RKO (cell line): ENCODE results near the gene CLIC3.
"Not testable (repeated sequence)": the region's sequence is repeated elsewhere in the genome, so short reads cannot be mapped to it uniquely, and the experiment has no call there.

ENCODE experiments used
- DNase-seq: peaks from one replicate; pipeline ENCODE4 v3.0.0-alpha.2; 2016; ENCODE audit warnings: low spot score

CLIC3 gene

GRCh38 chr9:137017071-137017470 is 20.7 kb upstream of the CLIC3 start:
- DNase-seq: no peak

DNA sequence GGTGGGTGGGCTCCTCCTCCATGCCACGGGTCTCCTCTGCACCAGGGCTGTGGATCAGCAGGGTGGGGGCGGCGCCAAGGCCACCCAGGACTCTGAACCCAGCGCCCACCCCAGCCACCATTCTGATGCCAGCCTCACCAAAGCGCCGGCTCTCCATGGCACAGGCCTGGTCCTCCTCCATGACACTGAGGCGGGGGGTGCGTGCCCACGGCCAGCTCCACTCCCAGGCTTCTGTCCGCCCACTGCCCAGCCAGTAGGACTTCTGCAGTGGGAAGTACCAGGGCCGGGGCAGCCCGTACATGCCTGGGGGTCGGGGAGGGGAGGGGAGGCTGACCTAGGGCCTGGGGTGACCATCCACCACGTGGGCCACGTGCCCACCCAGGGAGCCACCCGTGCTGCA is 20.1 kb upstream of the CLIC3 start:
- no peak for DNase-seq

- no peak for DNase-seq
Observed at GRCh38 chr9:137015976-137016375, 19.6 kb upstream of the CLIC3 start.

DNA sequence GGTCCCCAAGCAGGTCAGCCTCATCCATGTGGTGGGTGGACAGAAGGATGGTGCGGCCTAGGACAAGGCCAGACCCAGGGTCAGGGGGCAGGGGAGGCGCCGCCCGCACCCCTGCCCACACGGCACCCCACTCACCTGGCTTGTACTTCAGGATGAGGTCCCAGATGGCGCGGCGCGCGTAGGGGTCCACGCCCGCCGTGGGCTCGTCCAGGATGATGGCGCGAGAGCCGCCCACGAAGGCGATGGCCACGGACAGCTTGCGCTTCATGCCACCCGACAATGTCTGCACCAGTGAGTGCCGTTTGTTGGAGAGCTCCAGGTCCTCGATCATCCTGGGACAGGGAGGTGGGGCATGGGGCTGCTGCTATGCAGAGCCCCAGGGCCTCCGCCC is 19.2 kb upstream of the CLIC3 start:
- DNase-seq: no peak

- no peak for DNase-seq
Observed at GRCh38 chr9:137014776-137015539, 18.6 kb upstream of the CLIC3 start.

DNA sequence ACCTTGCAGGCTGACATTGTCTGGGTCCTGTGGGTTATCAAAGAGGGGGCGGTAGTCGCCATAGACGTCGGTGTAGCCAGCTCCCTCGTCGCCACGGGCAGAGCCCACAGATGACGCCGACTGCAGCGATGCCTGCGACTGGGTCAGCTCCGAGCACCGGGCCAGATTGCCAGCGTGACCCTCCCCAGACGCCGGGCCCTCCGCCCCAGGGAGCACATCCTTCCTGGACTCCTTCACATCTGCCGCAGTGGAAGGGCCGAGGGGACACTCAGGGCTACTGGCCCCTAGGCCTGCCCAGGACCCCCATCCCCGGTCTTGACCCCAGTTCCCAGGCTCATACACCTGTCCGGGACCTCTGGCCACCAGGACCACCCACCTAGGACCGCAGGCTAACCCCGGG is 17.8 kb upstream of the CLIC3 start:
- no peak for DNase-seq

GRCh38 chr9:137013571-137013940 is 17.2 kb upstream of the CLIC3 start:
- no peak for DNase-seq

- DNase-seq: no peak
Observed at GRCh38 chr9:137012694-137013570, 16.6 kb upstream of the CLIC3 start.

GRCh38 chr9:137011907-137012675 is 15.7 kb upstream of the CLIC3 start:
- DNase-seq: no peak

DNA sequence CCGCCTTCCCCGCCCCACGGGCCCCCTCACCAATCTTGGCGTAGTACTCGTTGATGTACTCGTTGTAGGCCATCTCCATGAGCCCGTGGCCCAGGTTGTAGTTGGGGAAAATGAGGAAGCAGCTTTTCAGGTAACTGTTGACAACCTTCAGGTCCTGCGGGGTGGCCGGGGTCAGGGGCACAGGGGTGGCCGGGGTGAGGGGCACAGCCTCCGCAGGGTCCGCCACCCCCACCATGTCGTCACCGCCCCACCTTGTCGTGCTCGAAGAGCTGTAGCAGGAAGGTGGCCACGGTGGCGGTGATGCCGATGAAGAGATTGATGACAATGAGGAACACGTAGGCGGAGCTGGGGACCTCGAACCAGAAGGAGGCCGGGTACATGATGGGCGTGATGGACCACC is 14.8 kb upstream of the CLIC3 start:
- DNase-seq: no peak

DNA sequence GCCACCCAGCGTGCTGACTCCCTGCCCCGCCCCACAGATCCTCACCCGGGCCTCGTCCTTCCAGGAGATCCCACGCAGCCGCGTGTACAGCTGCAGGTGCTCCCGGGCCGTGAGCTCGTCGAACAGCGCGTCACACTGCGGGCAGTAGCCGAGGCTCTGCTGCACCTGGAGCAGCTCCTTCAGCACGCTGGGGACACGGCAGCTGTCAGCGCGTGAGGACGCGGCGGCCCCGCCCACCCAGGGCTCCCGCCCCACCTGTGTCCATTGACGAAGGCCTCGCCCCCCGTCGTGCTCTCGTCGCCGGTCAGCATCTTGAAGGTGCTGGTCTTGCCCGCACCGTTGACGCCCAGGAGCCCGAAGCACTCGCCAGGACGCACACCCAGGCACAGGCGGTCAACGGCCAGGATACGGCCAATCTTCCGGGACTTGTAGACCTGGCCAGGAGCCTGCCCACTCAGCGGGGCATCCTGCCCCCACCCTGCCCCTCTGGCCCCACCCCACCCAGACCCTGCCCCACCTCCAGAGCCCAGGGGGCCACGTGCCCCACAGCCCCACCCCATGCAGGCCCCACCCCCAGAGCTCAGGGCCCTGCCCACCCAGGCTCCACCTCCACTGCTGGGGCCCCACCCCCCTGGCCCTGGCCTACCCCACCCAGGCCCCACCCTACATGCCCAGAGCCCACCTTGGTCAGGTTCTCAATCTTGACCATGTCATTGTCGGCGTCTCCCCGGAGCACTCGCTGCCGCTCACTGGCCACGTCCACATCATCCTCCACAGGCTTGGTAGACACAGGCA is 13.8 kb upstream of the CLIC3 start:
- no peak for DNase-seq

DNA sequence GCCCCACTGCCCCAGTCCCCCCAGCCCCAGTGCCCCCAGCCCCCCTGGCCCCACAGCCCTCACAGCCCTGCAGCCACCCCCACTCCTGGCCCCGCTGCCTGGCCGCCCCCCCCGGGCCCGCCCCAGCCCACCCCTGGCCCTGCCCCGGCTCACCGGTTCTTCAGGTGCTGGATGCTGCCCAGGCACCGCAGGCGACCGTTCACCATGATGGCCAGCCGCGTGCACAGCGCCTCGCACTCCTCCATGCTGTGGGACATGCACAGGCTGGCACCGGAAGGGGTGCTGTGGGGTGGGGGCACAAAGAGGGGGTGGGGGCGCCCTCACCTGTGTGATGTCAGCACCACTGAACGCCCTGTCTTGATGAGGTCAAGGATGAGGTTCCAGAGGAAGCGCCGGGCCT is 12.8 kb upstream of the CLIC3 start:
- DNase-seq: no peak

- DNase-seq: no peak
Observed at GRCh38 chr9:137008312-137008711, 11.9 kb upstream of the CLIC3 start.

DNA sequence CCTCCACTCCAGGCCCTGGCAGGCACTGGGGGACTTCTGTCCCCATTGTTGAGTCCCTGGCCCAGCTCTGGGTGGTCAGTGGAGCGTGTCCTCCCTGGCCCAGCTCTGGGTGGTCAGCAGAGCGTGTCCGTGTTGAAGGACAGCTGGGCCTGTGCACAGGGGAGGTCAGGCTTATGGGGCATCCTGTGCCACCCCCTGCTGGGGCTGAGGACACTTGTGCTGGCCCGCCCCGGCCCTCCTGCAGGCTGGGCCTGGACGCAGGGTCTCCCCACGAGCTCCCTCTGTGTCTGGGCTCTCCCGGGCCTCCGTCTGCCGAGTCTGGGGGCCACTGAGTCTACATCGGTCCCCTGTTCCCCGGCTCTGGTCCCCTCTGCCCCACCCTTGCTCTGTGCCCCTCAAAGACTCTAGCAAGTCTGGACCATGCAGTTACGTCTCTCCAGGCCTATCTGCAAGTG is 11.5 kb upstream of the CLIC3 start:
- no peak for DNase-seq

GRCh38 chr9:137007108-137007815 is 10.9 kb upstream of the CLIC3 start:
- no peak for DNase-seq

DNA sequence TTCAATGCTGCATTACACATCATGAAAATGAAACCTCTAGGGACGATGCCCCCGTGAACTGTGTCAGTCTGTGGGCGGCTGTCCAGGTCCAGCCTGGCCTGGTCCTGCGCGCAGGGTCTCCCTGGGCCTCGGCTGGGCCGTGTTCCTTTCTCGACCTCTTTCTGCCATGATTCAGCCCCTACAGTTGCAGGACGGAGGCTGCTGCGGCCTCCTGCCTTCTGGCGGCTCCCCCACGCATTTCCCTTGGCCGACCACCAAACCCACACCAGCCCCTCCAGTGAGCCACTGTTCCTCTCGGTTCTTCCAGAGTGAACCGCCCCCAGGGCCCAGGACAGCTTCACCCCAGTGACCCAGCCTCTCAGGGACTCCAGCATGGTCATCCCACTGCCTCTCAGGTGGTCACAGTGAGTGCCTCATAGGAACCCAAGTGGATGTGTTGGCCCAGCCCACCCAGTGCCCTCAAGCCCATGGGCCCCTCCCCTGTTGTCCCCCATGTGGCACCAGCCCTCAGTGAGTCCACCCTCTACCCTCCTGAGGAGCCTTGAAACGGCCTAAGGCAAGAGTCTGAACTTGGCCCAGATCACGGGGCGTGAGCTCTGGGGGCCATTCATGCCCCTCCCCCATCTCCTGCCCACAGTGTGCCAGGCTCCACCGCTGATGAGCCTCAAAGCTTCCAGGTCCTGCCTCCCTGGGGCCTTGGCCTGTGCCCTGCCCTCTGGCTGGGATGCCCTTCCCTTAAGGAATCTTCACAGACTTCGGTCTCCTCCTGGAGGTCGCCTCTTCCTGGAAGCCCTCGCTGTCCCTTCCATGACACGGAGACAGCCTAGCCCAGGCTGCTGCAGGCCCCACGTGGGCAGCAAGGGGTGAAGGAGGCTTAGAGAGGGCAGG is 10.0 kb upstream of the CLIC3 start:
- DNase-seq: no peak

GRCh38 chr9:137004285-137004684 is 7.9 kb upstream of the CLIC3 start:
- DNase-seq: not testable (repeated sequence)

GRCh38 chr9:137002646-137003041 is 6.3 kb upstream of the CLIC3 start:
- DNase-seq: no peak

GRCh38 chr9:137001857-137002645 is 5.7 kb upstream of the CLIC3 start:
- DNase-seq: no peak
